Measurements from ENCODE around the gene TMPRSS4.

DNA sequence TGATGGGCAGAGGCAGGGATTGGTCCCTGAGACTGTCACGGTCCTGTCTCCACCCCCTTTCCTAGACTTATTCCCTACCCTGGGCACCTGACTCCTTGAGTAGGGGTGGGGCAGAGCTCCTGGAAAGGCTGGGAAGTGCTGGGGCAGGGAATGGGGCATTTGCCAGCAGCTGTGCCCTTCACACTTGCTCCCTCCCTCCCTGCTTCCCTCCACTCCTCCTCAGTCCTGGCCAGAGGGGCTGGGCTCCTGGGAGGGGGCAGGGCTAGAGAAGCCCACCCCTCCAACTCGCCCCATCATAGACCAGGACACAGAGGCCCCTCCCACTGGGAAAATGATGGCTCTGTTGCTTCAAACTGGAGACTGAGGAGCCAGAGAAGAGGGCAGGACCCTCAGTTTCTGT lies 88.0 kb downstream of the TMPRSS4 start:
- no peak for TF ChIP-seq UBTF (CRISPR knock-in tag; IDR thresholded peaks at IDR 0.05)
- TF ChIP-seq ASH2L (IDR thresholded peaks at IDR 0.05; ENCODE audit: insufficient read length, low read depth, low read length): no peak
- TF ChIP-seq ZNF543 (CRISPR knock-in tag; IDR thresholded peaks at IDR 0.05): no peak
- TF ChIP-seq PBX3 (CRISPR knock-in tag; IDR thresholded peaks at IDR 0.05; ENCODE audit: borderline replicate concordance): no peak
- no peak for TF ChIP-seq CBX1 (IDR thresholded peaks at IDR 0.05; ENCODE audit: low read depth)
- TF ChIP-seq MTA3 (CRISPR knock-in tag; IDR thresholded peaks at IDR 0.05): no peak
- TF ChIP-seq, protein P1, sequence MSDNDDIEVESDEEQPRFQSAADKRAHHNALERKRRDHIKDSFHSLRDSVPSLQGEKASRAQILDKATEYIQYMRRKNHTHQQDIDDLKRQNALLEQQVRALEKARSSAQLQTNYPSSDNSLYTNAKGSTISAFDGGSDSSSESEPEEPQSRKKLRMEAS (IDR thresholded peaks at IDR 0.05): no peak
- TF ChIP-seq ZNF124 (CRISPR knock-in tag; IDR thresholded peaks at IDR 0.05): no peak
- no peak for TF ChIP-seq EED (CRISPR knock-in tag; IDR thresholded peaks at IDR 0.05)
- no peak for TF ChIP-seq CTCF (CRISPR knock-in tag; IDR thresholded peaks at IDR 0.05)
- TF ChIP-seq SSRP1 (CRISPR knock-in tag; IDR thresholded peaks at IDR 0.05): no peak
- no peak for TF ChIP-seq GMEB1 (CRISPR knock-in tag; IDR thresholded peaks at IDR 0.05; ENCODE audit: borderline replicate concordance)
- no peak for TF ChIP-seq POLR2AphosphoS5 (IDR thresholded peaks at IDR 0.05; ENCODE audit: low read depth, low read length)
- TF ChIP-seq, protein P2, sequence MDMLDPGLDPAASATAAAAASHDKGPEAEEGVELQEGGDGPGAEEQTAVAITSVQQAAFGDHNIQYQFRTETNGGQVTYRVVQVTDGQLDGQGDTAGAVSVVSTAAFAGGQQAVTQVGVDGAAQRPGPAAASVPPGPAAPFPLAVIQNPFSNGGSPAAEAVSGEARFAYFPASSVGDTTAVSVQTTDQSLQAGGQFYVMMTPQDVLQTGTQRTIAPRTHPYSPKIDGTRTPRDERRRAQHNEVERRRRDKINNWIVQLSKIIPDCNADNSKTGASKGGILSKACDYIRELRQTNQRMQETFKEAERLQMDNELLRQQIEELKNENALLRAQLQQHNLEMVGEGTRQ (IDR thresholded peaks at IDR 0.05; ENCODE audit: low read depth, low read length): no peak
- TF ChIP-seq, protein P2 (CRISPR knock-in tag; IDR thresholded peaks at IDR 0.05; ENCODE audit: borderline replicate concordance): no peak

Measured in HepG2 (cell line).